GM15510 (cell line): ENCODE data around the gene CEP57L1.

Experiments used
- POLR2A ChIP-seq: IDR thresholded peaks from 3 replicates; pipeline ENCODE4 v1.6.1; 2011; ENCODE audit warnings: borderline replicate concordance; ENCODE audit not compliant: insufficient read length; ENCODE audit errors: extremely low read depth

The CEP57L1 gene

DNA sequence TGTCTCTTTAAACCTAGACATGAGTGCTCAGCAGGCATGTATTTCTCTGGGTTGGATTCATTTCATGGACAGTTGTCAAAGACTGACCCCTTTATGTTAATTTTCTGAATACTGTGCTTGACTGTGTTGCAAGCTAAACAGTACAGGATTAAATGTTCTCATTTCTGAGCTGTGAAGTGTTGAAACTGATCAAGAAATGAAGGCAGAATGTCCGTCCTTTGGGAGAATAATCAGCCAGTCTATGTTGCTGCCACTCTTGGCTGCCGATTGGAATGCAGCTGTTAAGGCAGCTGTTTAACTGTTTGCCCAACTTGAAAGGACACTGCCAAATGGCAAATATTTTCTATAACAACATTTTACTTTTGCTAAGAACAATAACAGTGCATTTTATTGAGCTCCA, 87.3 kb downstream of the CEP57L1 start:
- TF ChIP-seq POLR2A = no peak

DNA sequence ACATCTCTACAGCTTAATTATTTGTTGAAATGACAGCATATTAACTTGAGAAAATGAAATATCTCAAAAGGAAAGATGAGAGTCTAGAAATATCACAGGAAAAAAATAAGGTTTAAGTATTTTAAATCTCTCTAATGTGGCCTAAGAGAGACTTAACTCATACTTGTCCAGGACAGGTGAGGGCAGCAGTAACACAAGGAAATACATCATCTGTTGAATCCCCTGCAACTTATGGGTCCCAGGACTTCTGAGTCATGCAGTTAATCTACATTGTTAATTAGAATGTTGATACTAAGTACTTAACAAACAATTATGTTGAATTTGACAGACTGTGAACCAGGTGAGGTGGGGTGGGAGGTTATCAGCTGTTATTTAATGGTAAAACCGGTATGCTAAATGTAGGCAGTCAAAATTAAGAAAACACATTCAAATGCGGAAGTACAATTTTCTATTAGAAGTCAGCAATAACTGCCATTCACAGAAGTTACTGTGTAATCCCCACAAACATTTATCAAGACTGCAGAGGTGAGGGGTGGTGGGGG, 87.9 kb downstream of the CEP57L1 start:
- TF ChIP-seq POLR2A = no peak

DNA sequence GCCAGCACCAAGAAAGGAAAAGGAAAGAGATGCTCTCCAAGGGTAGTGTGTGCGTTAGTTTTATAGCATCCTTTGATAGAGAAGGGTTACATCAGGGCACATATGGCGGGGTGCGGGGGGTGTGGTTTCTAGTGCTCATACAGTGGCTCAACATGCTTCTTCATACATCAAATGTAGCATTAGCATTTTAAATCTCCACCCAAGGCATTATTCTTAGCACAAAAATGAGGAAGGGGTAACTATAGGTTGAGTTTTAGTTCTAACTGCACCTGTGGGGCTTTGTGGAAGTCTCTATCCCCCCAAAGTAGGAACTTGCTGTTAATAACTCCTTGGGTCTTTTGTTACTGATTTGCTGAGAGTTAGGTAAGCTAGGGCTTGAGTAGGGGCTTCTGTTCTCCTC, 89.3 kb downstream of the CEP57L1 start:
- TF ChIP-seq POLR2A = no peak

DNA sequence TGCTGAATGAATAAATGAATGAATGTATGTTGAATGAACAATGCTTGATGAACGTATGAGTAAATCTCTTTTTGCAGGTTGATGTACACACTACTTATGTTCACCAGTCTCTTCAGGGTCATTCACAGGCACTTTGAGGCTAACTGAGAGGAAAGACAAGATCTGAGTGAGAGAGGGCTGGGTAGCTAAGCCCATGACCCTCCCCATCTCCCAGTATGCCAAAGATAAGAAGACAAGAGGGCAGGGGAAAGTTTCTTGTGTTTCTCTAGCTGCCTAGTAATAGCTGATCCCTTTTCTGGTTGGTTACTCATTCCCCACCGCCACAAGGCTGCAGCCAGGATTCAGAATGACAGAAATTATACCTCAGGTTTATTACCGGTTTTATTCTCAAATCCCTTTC, 90.7 kb downstream of the CEP57L1 start:
- TF ChIP-seq POLR2A = no peak

DNA sequence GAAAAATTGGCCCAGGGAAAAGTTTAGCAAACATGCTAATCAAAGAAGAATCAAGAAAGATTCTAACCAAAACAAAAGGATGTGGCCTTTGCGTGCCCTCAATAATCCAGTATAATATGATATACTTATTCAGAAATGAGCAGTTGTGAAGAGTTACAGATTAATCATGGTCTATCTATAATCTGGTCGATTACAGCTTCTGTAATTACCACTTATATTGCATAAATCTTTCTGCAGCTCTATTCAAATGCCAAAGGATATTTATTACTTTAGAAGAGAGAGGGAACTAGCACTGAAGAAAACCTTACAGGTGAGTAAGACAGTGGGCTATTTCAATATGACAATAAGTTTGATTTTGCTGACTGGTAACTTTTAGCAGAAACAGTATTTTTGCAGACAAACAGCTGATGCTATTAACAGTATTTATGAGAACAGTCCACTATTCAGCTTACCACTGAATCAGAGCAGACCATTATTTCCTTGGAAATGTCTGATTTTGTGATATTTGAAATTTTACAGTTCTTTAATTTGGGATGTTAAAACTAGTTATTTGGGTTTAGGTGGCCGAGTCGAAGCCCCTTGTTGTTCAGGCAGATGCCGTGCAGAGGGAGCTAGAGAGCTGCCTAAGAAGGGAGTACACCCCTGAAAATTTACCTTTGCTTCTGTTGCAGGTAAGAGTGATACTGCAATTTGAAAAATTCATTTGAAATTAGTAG, 92.2 kb downstream of the CEP57L1 start:
- no peak for TF ChIP-seq POLR2A

DNA sequence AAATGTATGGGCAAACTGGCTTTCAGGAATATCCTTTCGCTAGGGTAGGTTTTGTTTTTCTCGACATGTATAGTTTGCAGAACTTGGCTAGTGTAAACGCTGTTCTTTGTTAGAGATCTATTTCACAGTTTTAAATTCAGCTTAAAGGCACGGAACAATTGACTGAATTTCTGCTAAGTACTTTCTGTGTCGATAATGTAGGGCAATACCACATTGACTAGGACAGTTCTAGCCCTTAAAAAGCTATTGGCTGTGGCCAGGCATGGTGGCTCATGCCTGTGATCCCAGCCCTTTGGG, 92.8 kb downstream of the CEP57L1 start:
- no peak for TF ChIP-seq POLR2A

DNA sequence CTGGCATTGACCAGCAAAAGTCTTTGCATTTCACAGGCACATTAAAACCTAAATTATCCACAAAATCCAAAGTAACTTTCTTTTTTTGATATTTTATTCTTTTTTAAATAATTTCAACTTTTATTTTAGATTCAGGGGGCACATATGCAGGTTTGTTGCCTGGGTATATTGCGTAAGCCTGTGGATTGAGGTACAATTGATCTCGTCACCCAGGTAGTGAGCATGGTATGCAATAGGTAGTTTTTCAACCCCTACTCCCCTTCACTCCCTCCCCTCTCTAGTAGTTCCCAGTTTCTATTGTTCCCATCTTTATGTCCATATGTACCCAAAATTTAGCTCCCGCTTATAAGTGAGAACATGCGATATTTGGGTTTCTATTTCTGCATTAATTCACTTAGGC, 97.6 kb downstream of the CEP57L1 start:
- TF ChIP-seq POLR2A = no peak

DNA sequence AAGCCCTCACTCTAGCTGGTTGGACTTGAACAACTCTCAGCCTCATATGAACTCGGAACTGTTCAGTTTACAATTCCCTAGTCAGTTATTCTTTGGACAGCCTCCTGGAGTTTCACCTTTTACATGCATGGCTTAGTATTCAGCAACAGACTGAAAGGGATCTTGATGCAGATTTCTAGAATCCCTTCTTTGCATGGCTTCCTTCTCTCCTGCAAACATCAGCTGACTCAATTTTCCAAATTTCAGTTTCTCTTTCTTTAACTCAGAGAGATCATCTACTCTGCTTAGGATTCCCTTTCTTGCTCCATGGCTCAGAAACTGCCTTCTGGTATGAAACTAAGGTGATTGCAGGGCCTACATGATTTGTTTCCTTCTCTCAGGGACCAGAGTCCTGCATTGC, 99.6 kb downstream of the CEP57L1 start:
- no peak for TF ChIP-seq POLR2A

DNA sequence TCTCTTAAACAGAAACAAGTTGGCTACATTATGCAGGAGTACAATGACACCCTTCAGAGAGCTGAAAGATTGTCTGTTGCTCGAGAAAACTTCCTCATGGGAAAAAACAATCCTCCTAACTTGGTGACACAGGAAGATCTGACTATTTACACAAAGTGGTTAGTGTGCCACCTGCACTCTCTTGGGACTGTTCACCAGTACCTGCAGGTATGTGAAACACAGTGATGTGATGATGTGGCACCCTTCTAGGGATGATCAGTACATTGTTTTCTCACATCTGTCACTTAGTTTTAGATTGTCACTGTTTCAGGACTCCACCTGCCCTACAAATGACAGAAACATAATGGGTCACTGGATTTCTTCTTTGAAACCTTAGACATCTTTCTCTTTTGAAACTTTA, 101.8 kb downstream of the CEP57L1 start:
- TF ChIP-seq POLR2A = no peak

DNA sequence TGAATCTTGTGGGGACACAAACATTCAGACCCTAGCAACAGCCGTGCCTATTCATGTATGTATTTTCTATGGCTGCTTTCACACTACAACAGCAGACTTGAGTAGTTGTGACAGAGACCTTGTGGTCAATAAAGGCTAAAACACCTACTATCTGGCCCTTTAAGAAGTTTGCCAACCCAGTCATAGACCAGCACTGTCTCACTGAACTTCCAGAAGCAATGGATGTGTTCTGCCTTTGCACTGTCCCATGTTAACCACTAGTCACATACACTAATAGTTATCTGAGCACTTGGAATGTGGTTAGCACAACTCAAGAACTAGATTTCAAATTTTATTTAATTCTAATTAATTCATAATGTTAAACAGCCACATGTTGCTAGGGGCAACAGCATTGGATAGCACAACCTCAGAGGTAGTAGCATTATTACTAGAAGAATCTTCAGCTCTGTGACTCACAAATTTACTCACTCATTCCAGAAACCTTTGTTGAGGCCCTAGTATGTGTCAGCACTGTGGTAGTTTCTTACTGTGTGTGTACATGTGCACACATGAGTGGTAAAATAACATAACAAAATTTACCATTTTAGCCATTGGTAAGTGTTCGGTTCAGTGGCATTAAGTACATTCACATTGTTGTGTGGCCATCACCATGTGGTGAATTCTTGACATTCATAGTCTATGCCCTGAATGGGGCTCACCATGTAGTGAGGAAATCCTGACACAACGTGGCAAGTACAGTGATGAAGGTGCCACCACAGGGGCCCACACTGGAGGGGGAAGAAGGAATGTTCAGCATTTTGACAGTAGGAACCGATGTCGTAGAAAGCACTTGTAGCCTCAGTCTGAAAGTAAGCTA, 107.3 kb downstream of the CEP57L1 start:
- no peak for TF ChIP-seq POLR2A

DNA sequence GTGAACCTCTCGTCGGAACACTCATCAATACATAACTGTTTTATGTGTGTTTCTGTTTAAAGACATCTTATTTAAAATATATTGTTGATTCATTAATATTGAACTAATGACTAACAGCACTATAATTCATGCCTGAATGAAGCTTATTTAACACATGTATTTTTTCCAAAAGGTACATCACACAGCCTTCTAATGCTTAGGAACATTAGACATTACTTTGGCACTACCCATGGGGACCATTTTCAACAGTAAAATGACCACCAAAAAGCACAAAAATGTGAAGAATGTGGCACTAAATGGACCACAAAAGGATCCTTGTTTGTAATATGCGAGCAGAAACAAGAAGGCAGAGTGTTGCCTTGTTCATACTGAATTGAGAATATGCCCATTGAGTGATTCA, 109.2 kb downstream of the CEP57L1 start:
- no peak for TF ChIP-seq POLR2A

DNA sequence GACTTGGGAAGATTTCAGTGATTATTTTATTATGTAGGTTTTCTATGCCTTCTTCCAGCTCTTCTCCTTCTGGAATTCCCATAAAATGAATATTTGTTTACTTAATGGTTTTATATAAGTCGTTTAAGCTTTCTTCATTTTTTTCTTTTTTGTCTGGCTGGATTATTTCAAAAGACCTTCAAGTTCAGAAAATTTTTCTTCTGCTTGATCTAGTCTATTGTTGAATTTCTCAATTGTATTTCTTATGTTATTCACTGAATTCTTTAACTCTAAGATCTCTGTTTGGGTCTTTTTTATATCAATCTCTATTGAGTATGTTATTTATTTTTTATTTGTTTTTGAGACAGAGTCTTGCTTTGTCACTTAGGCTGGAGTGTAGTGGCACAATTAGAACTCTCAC, 117.4 kb downstream of the CEP57L1 start:
- TF ChIP-seq POLR2A = no peak
